Measurements from ENCODE around the gene HAL.
A peak's percentile ranks its signal among the peaks of the same experiment; 100 is the strongest.

The HAL gene, protein sequence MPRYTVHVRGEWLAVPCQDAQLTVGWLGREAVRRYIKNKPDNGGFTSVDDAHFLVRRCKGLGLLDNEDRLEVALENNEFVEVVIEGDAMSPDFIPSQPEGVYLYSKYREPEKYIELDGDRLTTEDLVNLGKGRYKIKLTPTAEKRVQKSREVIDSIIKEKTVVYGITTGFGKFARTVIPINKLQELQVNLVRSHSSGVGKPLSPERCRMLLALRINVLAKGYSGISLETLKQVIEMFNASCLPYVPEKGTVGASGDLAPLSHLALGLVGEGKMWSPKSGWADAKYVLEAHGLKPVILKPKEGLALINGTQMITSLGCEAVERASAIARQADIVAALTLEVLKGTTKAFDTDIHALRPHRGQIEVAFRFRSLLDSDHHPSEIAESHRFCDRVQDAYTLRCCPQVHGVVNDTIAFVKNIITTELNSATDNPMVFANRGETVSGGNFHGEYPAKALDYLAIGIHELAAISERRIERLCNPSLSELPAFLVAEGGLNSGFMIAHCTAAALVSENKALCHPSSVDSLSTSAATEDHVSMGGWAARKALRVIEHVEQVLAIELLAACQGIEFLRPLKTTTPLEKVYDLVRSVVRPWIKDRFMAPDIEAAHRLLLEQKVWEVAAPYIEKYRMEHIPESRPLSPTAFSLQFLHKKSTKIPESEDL

DNA sequence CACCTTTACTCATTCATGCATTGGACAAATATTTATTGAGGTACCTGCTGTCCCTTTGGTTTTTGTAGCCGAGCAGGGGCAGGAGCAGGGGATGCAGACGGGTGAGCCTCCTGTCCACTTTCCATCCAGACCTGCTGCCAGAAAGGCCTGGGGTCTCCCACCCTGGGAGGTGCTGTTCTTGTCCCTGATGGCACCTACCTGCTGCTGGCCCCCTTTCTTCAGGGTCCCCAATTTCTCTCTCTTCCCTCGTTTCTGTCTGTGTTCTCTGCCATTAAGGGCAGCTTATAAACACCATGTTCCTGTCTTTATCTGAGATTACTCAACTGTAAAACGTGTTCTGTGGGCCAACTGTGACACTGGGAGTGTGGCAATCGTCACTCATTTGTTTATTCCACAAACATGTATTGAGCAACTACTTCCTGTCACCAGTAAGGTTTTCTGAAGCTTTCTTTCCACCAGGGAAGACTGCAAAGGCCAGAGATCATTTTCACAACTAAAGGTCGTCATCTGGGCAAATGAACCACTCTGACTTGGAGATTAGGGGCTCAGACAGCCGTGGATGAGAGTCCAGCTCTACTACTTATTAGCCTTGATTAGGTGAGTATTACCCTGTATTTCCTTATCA, at the start of gene HAL:
TSS of gene HAL (minus strand) at position 311 of the 625 bp plus-strand sequence. CDS start 434 bp downstream, outside the sequence.
- DNase-seq (ENCODE audit: low read depth in 1 of 2, low spot score in 1 of 2) = no peak

DNA sequence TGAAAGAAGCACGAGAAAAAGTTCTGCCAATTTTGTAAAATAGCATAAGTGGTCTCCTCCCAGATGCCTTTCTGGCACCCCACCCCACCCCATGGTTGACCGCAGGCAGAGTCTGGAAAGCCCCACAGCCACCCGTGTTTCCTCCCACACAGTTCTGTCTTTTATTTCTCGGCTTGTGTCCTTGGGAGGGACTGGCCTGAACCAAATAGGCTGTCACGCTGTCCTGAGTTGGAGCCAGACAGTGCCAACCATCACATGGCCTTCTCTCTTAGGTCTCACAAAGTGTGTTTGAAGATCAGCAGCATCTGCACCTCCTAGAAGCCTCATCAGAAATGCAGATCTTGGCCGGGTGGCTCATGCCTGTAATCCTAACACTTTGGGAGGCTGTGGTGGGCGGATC, 49.4 kb upstream of the HAL start:
- DNase-seq (ENCODE audit: low read depth in 1 of 2, low spot score in 1 of 2) = no peak

DNA sequence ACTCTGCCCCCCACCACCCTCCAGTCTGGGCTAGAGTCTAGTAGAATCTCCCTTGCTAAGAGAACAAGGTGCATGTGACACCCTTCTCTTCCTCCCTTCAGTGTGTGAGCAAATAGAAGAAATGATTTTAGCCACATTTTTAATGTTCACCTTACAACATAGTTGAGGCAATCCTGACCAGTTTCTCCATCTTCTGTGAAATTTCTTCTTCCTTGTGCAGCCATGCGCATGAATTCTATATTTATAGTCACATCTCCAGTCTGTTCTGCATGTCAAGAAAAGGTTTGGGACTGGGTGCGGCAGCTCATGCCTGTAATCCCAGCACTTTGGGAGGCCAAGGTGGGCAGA, 48.8 kb upstream of the HAL start:
- DNase-seq (ENCODE audit: low read depth in 1 of 2, low spot score in 1 of 2) = no peak

GRCh38 chr12:96044017-96044942, 48.1 kb upstream of the HAL start:
- DNase-seq (ENCODE audit: low read depth in 1 of 2, low spot score in 1 of 2) = no peak

DNA sequence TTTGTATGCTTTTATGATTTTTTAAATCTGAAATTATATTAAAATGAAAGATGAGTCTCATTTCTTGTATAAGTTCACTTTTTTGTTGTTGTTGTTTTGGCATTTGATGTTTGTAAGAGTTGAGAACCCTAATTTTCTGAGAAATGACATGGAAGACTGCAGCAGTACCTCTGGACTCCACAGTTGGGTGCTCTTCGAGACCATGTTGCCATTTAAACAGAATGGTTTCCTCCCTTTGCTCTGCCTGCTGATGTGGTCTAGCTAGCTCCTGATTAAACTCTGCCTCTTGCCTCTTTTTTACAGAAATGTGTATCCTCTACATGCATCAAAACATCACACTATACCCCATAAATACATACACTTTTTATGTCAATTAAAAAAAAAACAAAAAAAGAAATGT, 45.0 kb upstream of the HAL start:
- no peak for DNase-seq (ENCODE audit: low read depth in 1 of 2, low spot score in 1 of 2)

DNA sequence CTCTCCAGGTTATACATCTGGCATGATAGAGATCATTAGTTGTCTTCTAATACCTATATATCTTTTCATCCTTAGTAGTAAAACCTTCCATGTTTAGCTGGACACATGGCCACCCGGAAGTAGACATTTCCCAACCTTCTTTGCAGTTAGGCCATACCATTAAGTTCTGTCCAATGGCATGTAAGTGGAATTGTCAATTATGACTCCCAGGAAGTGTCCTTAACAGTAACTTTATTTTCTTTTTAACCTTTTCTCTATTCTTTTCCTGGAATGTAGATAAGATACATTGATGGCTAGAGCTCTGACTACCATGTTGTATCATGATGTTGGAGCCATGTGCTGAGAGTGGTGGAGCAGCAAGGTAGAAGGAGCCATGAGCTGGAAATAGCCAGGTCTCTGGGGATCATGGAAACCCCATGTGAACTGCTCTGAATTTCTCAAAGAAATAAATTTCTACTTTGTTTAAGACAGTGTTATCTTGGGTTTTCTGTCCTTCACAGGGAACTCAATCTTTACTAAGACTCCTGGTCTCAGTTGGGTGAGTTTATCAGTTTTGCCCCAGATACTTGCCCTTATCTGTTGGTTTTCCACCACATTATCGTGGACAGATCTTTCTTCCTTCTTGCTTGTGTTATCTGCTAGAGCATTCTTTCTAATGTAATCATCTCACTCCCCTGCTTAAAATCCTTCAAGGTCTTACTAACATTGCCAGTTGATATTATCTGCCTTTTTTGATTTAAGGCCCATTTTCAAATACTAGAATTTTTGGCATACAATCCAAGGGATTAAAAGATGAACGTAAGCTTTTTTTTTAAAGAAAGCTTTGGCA, 44.4 kb upstream of the HAL start:
- DNase-seq (ENCODE audit: low read depth in 1 of 2, low spot score in 1 of 2) = no peak

DNA sequence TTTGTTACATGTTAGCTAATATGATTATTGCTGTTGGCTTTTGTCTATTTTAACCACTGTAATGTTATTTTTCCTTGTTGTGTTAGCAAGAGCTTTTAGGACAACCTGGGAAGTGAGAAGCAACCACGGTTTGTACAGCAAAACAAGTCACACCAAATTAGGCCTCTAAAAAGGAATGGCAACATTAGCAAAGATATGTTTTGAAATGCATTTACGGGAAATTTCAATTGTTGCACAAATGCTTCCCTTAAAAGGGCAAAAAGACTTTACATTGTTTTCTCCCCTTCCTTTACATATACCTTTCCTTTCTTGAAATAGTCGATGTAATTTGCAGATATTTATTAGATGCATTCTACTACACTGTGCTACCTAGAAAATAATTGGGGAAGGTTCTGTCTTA, 43.4 kb upstream of the HAL start:
- DNase-seq (ENCODE audit: low read depth in 1 of 2, low spot score in 1 of 2) = no peak

GRCh38 chr12:96036765-96037455, 40.8 kb upstream of the HAL start:
- DNase-seq (ENCODE audit: low read depth in 1 of 2, low spot score in 1 of 2) = no peak

DNA sequence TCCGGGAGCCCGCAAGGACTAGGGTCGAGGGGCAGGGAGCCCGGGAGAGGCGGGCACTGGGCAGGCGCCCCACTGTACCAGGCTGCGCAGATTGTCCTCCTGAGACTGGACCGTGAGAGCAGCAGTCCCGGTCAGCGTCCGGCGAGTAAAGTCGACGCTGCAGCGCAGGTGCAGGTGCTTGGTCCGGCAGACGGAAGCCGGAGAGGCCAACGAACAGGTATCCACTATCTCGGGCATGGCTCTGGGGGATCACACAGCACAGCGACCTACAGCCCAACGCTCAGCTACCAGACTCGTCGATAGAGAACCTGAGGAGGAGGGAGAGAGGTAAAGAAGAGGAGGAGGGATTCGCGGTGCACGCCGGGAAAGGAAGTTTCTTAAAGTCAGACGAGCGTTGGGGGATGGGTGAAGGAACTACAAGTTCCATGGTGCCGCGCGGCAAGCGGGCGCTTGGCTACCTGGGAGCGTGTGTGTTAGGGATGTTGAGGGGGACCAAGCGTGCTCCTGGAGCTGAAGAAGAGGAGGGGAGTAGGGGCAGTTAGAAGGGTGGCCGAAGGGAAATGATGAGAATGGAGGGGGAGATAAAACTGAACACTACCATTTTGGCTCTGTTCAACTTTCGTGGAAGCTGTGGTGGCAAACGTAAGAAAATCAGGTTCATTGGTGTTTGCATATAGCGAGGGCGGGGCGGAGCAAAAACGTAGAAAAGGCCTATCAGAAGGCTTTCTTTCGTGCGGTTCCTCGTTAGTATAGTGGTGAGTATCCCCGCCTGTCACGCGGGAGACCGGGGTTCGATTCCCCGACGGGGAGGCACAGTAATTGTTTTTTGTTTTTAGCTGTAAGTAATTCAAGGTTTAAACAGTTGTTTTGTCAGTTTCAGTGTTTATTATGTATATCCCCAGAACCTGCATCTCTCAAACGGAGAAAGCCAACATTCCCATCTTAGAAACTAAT, 39.4 kb upstream of the HAL start, which contains the start of gene LTA4H:
TSS of gene LTA4H (minus strand) at position 305 of the 954 bp plus-strand sequence. CDS start at position 237, 68 bp downstream.
- peak; percentile 88 to 89 for DNase-seq (ENCODE audit: low read depth in 1 of 2, low spot score in 1 of 2)

GRCh38 chr12:96034621-96035282, 38.6 kb upstream of the HAL start:
- DNase-seq (ENCODE audit: low read depth in 1 of 2, low spot score in 1 of 2) = no peak

- DNase-seq (ENCODE audit: low read depth in 1 of 2, low spot score in 1 of 2) = no peak
These were observed 37.6 kb upstream of the HAL start for GRCh38 chr12:96033549-96034389.

GRCh38 chr12:96029826-96030225, 33.7 kb upstream of the HAL start:
- no peak for DNase-seq (ENCODE audit: low read depth in 1 of 2, low spot score in 1 of 2)

DNA sequence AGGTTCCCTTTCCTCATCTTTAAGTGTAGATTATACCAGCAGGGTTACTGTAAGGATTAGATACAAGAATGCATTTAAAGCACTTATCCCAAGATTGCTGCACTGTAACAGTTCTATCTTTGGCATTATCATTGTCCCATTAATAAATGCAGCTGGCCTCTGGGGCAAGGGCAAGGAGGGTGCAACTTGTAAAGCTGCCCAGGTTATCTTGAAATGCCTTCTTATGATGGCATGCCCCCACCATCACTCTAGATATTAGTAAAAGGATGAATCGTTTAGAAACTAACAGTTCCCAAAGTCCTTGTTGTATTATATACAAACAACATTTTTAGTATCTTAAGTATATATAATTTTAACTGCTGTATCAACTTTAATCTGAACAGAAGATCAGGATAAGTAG, 32.4 kb upstream of the HAL start:
- DNase-seq (ENCODE audit: low read depth in 1 of 2, low spot score in 1 of 2) = no peak

DNA sequence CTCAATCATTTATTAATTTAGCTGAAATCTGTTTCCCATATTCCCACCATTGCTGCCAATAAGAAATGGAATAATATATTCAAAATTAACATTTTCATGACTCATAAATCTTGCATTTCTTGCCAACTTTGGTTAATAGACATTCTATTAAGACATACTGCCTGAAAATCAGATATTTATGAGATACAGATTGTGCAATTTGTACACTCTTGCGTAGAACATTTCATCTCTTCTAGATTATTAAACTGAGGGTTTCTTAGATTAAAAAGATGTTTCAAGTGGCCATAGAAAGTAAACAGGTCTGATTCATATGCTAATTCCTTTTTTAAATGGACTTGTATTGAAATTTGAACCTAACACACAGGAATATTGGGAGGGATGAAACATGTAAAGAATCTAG, 30.2 kb upstream of the HAL start:
- no peak for DNase-seq (ENCODE audit: low read depth in 1 of 2, low spot score in 1 of 2)

DNA sequence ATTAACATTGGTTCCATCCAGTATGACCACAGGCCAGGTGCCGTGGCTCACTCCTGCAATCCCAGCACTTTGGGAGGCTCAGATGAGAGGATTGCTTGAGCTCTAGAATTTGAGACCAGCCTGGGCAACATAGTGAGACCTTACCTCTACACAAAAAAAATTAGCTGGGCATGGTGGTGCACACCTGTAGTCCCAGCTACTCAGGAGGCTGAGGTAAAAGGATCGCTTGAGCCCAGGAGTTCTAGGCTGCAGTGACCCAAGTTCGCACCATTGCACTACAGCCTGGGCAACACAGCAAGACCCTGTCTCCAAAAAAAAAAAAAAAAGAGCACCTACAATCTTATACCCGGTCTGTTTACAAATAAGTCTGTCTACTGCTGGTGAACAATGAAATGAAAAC, 29.4 kb upstream of the HAL start:
- no peak for DNase-seq (ENCODE audit: low read depth in 1 of 2, low spot score in 1 of 2)

- DNase-seq (ENCODE audit: low read depth in 1 of 2, low spot score in 1 of 2) = no peak
These were observed 24.3 kb upstream of the HAL start for GRCh38 chr12:96020314-96021003.

DNA sequence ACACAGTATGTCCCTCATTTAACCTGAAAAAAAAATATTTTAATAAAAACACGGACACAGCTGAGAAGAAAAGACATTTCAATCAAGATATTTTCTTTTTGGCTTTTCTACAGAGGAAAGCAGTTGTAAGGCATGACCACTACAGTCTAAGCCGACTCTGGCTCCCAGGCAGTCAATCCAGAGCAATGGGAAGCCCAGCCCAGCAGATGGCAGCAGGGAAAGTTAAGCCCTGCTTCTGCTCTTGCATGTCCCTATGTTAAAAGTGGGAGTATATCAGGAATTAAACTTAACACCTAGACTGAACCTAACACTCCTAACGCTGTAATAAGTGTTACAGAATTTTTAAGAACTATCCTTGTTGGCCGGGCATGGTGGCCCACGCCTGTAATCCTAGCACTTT, 19.5 kb upstream of the HAL start:
- no peak for DNase-seq (ENCODE audit: low read depth in 1 of 2, low spot score in 1 of 2)

Measured in stimulated activated CD4-positive, alpha-beta T cell treated with anti-CD3 and anti-CD28 coated beads, Interleukin-15, amount 100 ng/mL, for 1 hour (primary cell).